Measurements from ENCODE around the gene NECAB3.
"Not testable (repeated sequence)": the region's sequence is repeated elsewhere in the genome, so short reads cannot be mapped to it uniquely, and the experiment has no call there.

The NECAB3 gene, protein sequence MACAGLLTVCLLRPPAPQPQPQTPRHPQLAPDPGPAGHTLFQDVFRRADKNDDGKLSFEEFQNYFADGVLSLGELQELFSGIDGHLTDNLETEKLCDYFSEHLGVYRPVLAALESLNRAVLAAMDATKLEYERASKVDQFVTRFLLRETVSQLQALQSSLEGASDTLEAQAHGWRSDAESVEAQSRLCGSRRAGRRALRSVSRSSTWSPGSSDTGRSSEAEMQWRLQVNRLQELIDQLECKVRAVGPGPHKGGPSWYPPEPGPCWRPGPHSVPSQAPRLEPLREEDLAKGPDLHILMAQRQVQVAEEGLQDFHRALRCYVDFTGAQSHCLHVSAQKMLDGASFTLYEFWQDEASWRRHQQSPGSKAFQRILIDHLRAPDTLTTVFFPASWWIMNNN

GRCh38 chr20:33674294-33675135, at the start of gene NECAB3:
Gene NECAB3, minus strand, starts transcription at chr20:33674428. Its CDS starts 76 bp downstream, at chr20:33674352.
- DNase-seq, result peak; percentile 38

- no peak for DNase-seq
Measured at GRCh38 chr20:33721391-33722140, 47.3 kb upstream of the NECAB3 start.

DNA sequence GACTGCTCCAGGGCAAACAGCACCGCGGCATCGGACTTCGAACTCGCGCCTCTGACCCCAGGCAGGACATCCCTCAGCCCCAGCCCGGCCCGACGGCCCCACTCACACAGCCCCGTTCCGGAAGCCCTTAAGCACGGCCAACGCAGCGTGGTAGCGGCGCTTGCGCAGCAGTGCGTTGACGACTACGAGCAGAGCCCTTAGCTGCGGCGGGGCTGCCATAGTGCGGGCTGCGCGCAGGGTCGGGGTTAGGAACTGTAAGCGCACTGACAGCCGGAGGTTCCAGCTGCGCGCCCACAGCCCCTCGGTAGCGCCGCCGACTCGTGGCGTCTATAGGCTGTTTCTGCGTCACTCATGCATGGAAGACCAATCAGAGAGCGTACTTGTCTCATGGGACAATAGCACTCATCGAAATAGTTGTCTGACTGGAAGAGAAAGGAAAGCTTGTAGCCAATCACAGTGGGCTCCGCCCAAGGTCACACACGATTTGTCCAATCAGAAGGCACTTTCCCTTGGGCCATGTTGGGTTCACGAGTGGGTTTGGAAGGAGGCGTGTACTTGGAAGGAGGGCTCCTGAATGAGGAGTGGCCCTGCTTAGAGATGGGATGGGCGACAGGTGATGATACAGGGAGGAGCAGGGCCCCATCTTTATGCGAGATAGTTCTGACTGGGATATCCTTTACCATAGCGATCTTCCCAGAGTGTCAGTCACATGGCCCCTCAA, 45.9 kb upstream of the NECAB3 start, which contains the start of gene PXMP4:
Gene PXMP4, minus strand, starts transcription at position 322 of the 721 bp plus-strand sequence. Its CDS starts 103 bp downstream, at position 219.
- DNase-seq, result peak; percentile 75

GRCh38 chr20:33719277-33719988, 45.2 kb upstream of the NECAB3 start:
- DNase-seq, result no peak

GRCh38 chr20:33716498-33716897, 42.3 kb upstream of the NECAB3 start:
- no peak for DNase-seq

GRCh38 chr20:33713865-33714367, 39.7 kb upstream of the NECAB3 start:
- no peak for DNase-seq

DNA sequence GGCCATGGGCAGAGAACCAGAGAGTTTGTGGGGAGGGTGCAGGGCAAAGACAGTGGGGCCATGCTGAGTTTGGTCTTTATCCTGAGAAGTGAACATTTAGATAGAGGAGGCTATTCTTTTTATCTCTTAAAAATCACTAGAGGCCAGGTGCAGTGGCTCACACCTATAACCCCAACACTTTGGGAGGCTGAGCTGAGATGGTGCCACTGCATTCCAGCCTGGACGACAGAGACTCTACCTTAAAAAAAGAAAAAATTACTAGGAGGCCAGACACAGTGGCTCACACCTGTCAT, 37.2 kb upstream of the NECAB3 start:
- no peak for DNase-seq

DNA sequence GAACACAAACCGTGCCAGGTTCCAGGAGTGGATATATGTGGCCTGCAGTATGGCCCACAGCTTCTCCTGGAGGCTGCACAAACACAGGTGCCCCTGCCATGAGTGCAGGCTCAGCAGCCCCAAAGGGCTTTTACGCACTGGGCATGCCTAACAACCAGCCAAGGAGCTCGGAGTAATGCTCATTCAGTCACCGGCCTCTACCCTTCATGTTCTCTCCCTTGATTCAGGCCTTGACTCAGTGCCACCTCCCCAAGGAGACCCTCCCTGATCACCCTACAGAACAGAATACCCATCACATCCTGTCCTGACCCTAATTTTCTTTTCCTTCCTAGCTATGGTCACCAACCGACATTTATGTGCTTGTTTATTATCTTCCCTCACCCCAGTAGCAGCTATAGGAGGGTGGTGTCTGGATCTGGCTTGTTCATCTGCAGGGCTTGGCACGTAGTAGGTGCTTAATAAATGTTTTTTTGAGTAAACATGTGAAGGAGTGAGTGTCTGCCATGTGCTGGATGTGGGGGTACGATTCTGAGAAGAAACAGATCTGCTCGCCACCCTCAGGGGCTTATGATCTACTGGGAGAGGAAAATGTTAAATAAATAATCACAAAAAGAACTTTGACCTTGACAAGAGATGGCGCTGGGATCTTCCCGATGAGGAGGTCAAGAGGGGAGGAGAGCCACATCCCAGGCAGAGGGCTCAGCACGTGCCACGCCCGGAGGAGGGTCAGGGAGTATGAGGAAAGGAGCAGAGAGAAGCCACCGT, 36.6 kb upstream of the NECAB3 start:
- no peak for DNase-seq

- DNase-seq, result no peak
Measured at GRCh38 chr20:33709905-33710541, 35.8 kb upstream of the NECAB3 start.

DNA sequence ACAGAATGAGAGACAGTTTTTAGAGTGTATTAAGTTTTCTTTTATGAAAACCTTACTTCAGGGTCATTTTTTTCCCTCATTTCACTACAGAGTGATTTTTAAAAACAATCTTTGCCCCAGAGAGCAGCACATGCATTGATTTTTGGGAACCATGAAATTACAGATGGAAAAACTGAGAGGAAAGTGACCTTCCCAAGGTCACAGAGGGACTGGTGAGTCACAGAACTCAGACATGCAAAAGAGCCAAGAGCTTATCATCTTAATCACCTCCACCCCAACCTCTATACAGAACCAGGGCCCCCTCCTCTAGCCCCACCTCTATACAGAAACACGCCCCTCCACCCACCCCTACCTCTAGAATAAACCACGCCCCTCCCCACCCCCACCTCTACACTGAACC, 35.2 kb upstream of the NECAB3 start:
- DNase-seq, result no peak

GRCh38 chr20:33707668-33708067, 33.4 kb upstream of the NECAB3 start:
- DNase-seq, result no peak

- DNase-seq, result no peak
Measured at GRCh38 chr20:33704197-33704924, 30.1 kb upstream of the NECAB3 start.

GRCh38 chr20:33703498-33704137, 29.4 kb upstream of the NECAB3 start:
- DNase-seq, result no peak

DNA sequence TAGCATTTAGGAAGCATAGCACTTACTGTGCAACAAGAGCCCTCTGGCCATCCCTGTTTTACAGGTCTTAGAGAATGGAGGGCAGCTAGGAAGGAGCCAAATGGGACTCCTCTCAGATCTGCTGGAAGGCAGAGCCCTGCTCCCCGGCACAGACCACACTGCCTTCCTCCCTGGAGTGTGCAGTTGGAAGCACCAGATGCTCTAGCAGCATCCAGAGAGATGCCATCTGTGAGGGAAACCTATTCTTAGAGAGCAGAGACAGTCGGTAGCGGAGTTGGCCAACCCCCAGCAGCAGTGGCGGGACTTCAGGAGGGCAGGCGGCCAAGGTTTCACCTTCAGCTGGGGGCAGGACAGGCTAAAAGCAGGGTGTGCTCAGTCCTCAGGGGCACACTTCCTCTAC, 28.6 kb upstream of the NECAB3 start:
- DNase-seq, result no peak

DNA sequence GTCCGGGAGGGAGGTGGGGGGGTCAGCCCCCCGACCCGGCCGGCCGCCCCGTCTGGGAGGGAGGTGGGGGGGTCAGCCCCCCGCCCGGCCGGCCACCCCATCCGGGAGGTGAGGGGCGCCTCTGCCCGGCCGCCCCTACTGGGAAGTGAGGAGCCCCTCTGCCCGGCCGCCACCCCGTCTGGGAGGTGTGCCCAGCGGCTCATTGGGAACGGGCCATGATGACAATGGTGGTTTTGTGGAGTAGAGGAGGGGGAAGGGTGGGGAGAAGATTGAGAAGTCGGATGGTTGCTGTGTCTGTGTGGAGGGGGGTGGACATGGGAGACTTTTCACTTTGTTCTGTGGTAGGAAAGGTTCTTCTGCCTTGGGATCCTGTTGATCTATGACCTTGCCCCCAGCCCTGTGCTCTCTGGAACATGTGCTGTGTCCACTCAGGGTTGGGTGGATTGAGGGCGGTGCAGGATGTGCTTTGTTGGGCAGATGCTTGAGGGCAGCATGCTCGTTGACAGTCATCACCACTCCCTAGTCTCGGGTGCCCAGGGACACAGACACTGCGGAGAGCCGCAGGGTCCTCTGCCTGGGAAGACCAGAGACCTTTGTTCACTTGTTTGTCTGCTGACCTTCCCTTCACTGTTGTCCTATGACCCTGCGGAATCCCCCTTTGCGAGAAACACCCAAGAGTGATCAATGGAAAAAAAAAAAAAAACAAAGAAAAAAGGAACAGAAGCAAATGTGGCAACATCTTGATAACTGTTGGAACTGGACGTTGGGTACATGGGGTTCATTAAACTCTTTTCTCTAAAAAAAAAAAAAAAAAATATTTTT, 27.6 kb upstream of the NECAB3 start:
- no peak for DNase-seq

DNA sequence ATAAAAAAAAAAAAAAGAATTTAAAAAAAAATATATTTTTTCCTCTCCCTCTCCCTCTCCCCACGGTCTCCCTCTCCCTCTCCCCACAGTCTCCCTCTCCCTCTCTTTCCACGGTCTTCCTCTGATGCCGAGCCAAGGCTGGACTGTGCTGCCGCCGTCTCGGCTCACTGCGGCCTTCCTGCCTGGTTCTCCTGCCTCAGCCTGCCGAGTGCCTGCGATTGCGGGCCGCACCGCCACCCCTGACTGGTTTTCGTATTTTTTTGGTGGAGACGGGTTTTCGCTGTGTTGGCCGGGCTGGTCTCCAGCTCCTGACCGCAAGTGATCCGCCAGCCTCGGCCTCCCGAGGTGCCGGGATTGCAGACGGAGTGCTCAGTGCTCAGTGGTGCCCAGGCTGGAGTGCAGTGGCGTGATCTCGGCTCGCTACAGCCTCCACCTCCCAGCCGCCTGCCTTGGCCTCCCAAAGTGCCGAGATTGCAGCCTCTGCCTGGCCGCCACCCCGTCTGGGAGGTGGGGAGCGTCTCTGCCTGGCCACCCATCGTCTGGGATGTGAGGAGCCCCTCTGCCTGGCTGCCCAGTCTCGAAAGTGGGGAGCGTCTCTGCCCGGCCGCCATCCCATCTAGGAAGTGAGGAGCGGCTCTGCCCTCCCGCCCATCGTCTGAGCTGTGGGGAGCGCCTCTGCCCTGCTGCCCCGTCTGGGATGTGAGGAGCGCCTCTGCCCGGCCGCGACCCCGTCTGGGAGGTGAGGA, 26.6 kb upstream of the NECAB3 start:
- DNase-seq, result not testable (repeated sequence)

GRCh38 chr20:33698966-33699365, 24.7 kb upstream of the NECAB3 start:
- DNase-seq, result not testable (repeated sequence)

DNA sequence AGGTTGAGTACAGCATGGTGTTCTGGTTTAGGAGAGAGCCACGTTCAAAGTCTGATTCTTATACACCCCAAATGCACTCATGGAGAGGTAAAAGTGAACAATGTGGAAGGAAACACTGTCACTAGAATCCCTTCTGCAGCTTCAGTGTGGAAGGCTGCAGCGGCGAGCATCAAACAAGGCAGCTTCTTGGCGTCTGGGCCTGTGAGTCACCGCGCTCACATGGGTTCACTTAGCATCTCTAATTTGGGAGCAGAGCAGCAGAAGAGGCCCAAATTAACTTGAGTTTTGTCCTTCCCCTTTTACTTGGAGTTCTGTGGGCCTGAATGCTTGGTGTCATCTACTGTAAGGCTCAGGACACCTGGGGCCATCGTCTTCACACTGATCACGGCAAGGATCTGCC, 22.9 kb upstream of the NECAB3 start:
- DNase-seq, result no peak
